Stimulated activated CD4-positive, alpha-beta T cell treated with anti-CD3 and anti-CD28 coated beads, Interleukin-2, amount 100 ng/mL, for 48 hours (primary cell): Measurements from ENCODE around the gene PAOX.
"Not testable (repeated sequence)": the region's sequence is repeated elsewhere in the genome, so short reads cannot be mapped to it uniquely, and the experiment has no call there.

ENCODE experiments used
- DNase-seq, 2 donors: peaks; one replicate each; pipeline ENCODE4 v3.0.0-alpha.2; 2020

The PAOX gene

GRCh38 chr10:133365461-133366129 lies 13.5 kb upstream of the PAOX start:
- DNase-seq, result no peak

GRCh38 chr10:133366130-133366478 lies 13.0 kb upstream of the PAOX start:
- no peak for DNase-seq

- no peak for DNase-seq
Observed at GRCh38 chr10:133366751-133367150, 12.3 kb upstream of the PAOX start.

- DNase-seq, result not testable (repeated sequence)
Observed at GRCh38 chr10:133367461-133367860, 11.6 kb upstream of the PAOX start.

GRCh38 chr10:133368153-133368552 lies 10.9 kb upstream of the PAOX start:
- DNase-seq, result no peak

- DNase-seq, result no peak
Observed at GRCh38 chr10:133370030-133370786, 8.9 kb upstream of the PAOX start.

GRCh38 chr10:133372507-133372906 lies 6.6 kb upstream of the PAOX start:
- no peak for DNase-seq

- peak; percentile 93 to 94 for DNase-seq
Observed at GRCh38 chr10:133373174-133374090, 5.6 kb upstream of the PAOX start, which contains the start of gene ECHS1. ECHS1 (minus strand) TSS chr10:133373354; CDS start chr10:133373333, 21 bp downstream.

- DNase-seq, result no peak
Observed at GRCh38 chr10:133375357-133376115, 3.5 kb upstream of the PAOX start.

- not testable (repeated sequence) for DNase-seq
Observed at GRCh38 chr10:133376183-133376582, 2.9 kb upstream of the PAOX start.

GRCh38 chr10:133377025-133377817 lies 1.8 kb upstream of the PAOX start:
- no peak for DNase-seq

- DNase-seq, result no peak
Observed at GRCh38 chr10:133377818-133378250, 1.2 kb upstream of the PAOX start.

- peak in 1 of 2 donors; percentile 51 for DNase-seq
Observed at GRCh38 chr10:133378251-133379096, 588 bp upstream of the PAOX start.

GRCh38 chr10:133379801-133380666 lies 972 bp downstream of the PAOX start:
- no peak for DNase-seq

GRCh38 chr10:133381036-133381435 lies 2.0 kb downstream of the PAOX start:
- no peak for DNase-seq

GRCh38 chr10:133383551-133383950 lies 4.5 kb downstream of the PAOX start:
- no peak for DNase-seq

GRCh38 chr10:133384071-133384470 lies 5.0 kb downstream of the PAOX start:
- DNase-seq, result no peak

- no peak for DNase-seq
Observed at GRCh38 chr10:133385214-133385613, 6.2 kb downstream of the PAOX start.

- DNase-seq, result not testable (repeated sequence)
Observed at GRCh38 chr10:133386951-133387350, 7.9 kb downstream of the PAOX start.
